NCI-H1417 treated with DMSO at 0.1 percent for 48 hours (cell line): Measurements from ENCODE around the gene SLC17A7.
"Not testable (repeated sequence)": the region's sequence is repeated elsewhere in the genome, so short reads cannot be mapped to it uniquely, and the experiment has no call there.

Source experiments
- DNase-seq: peaks from one replicate; lab custom pipeline; 2025; lab: John Stamatoyannopoulos, UW

The SLC17A7 gene

GRCh38 chr19:49444100-49444700 is 2.9 kb upstream of the SLC17A7 start:
- not testable (repeated sequence) for DNase-seq

- peak; percentile 77 for DNase-seq
These were observed 2.2 kb upstream of the SLC17A7 start for GRCh38 chr19:49443366-49444099.

- no peak for DNase-seq
These were observed 1.5 kb upstream of the SLC17A7 start for GRCh38 chr19:49442771-49443365.

GRCh38 chr19:49442354-49442753 is 1.0 kb upstream of the SLC17A7 start:
- no peak for DNase-seq

- no peak for DNase-seq
These were observed 628 bp upstream of the SLC17A7 start for GRCh38 chr19:49441960-49442350.

GRCh38 chr19:49440439-49441209 is 703 bp downstream of the SLC17A7 start:
- no peak for DNase-seq

GRCh38 chr19:49439836-49440235 is 1.5 kb downstream of the SLC17A7 start:
- no peak for DNase-seq

GRCh38 chr19:49438261-49438660 is 3.1 kb downstream of the SLC17A7 start:
- DNase-seq, result no peak

GRCh38 chr19:49437231-49437630 is 4.1 kb downstream of the SLC17A7 start:
- DNase-seq, result no peak

- DNase-seq, result no peak
These were observed 4.8 kb downstream of the SLC17A7 start for GRCh38 chr19:49436381-49437017.

GRCh38 chr19:49435670-49436069 is 5.7 kb downstream of the SLC17A7 start:
- DNase-seq, result no peak

- no peak for DNase-seq
These were observed 6.3 kb downstream of the SLC17A7 start for GRCh38 chr19:49434907-49435583.

GRCh38 chr19:49433240-49433901 is 8.0 kb downstream of the SLC17A7 start:
- no peak for DNase-seq

- no peak for DNase-seq
These were observed 8.9 kb downstream of the SLC17A7 start for GRCh38 chr19:49432141-49433073.

- DNase-seq, result no peak
These were observed 10.0 kb downstream of the SLC17A7 start for GRCh38 chr19:49431330-49431749.

- no peak for DNase-seq
These were observed 10.5 kb downstream of the SLC17A7 start for GRCh38 chr19:49430678-49431329.

- DNase-seq, result no peak
These were observed 11.1 kb downstream of the SLC17A7 start for GRCh38 chr19:49430172-49430677.

GRCh38 chr19:49428547-49429451 is 12.5 kb downstream of the SLC17A7 start:
- no peak for DNase-seq
